ENCODE data around the gene ATP10D. TPM values are rescaled to one million over a fixed set of nuclear protein-coding genes. Genes with fewer than 3 reads are reported as not detected.

ATP10D gene
- total RNA-seq, 2 experiments from 2014 or later: 4.1 to 4.7 TPM

GRCh38 chr4:47493238-47494123, 8.4 kb downstream of the ATP10D start:
- H3K4me3 Mint-ChIP-seq: no peak overlapping the region
- ATAC-seq: no peak
- no peaks in the 10 kb centered on the region for H3K27me3 Mint-ChIP-seq
- CTCF ChIA-PET: interaction anchor here (0.9 to 1.5 kb wide), 5 partner anchors 10 to 70 kb away, joined by 3 to 6 read pairs (median 4); partner anchors contain the start of gene COMMD8
- intact Hi-C loops (cut with micrococcal nuclease): loop anchor here (5.0 kb wide), 1 partner anchor 69 kb away; no protein-coding TSS in a partner anchor
- no peak for DNase-seq
- TF ChIP-seq CTCF (IDR thresholded peaks at IDR 0.05): no peak
- no peaks in the 10 kb centered on the region for H3K9me3 Mint-ChIP-seq
- H3K27ac Mint-ChIP-seq: no peak overlapping the region
- H3K36me3 Mint-ChIP-seq (ENCODE audit: low read depth): no peaks in the 10 kb centered on the region
- POLR2A ChIA-PET: no interaction called here
- peaks cover 14% of the 10 kb centered on the region for H3K4me1 Mint-ChIP-seq (ENCODE audit: low read depth)

GRCh38 chr4:47494124-47494430, 9.0 kb downstream of the ATP10D start:
- Mint-ChIP-seq H3K36me3 (ENCODE audit: low read depth) (no peaks in the 10 kb centered on the region), H3K4me1 (ENCODE audit: low read depth) (peaks cover 13% of the 10 kb centered on the region), H3K4me3 (no peak overlapping the region), H3K9me3 (no peaks in the 10 kb centered on the region), H3K27me3 (no peaks in the 10 kb centered on the region), H3K27ac (no peak overlapping the region)
- POLR2A ChIA-PET: no interaction called here
- DNase-seq (no peak), ATAC-seq (no peak)
- CTCF ChIA-PET: interaction anchor here (1.0 to 1.3 kb wide), 3 partner anchors 10 to 70 kb away, joined by 3 to 4 read pairs (median 3); partner anchors contain the start of gene COMMD8
- no peak for TF ChIP-seq CTCF (IDR thresholded peaks at IDR 0.05)
- intact Hi-C loops (cut with micrococcal nuclease): loop anchor here (5.0 kb wide), 1 partner anchor 68 kb away; no protein-coding TSS in a partner anchor

DNA sequence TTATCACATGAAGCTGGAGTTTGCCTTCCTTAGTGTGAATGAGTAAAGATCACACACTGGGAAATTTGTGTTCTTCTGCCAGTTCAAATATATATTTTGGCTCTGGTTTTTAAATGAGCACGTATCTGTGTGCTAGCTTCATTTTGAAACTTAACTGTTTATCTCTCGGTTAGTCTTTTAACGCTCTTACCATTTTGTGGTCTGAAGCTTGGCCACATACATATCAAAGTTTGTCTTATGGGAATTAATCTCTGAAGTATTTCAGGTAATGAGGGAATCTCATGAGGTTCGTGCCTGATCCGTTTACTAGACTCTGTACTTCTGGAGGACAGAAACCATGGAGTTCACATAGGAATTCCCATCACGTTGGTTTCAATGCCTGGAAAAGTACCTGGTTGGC, 13.8 kb downstream of the ATP10D start:
- H3K4me1 Mint-ChIP-seq (ENCODE audit: low read depth): peaks cover 2% of the 10 kb centered on the region
- H3K27ac Mint-ChIP-seq: no peak overlapping the region
- TF ChIP-seq CTCF (IDR thresholded peaks at IDR 0.05): no peak
- H3K9me3 Mint-ChIP-seq: no peaks in the 10 kb centered on the region
- CTCF ChIA-PET: interaction anchor here (1.1 kb wide), 1 partner anchor 14 kb away, joined by 3 read pairs; the partner anchor contains the start of gene ATP10D
- no peaks in the 10 kb centered on the region for H3K36me3 Mint-ChIP-seq (ENCODE audit: low read depth)
- no peak overlapping the region for H3K4me3 Mint-ChIP-seq
- DNase-seq (no peak), ATAC-seq (no peak)
- POLR2A ChIA-PET: no interaction called here
- intact Hi-C loops (cut with micrococcal nuclease): no loop called here
- H3K27me3 Mint-ChIP-seq: no peaks in the 10 kb centered on the region

DNA sequence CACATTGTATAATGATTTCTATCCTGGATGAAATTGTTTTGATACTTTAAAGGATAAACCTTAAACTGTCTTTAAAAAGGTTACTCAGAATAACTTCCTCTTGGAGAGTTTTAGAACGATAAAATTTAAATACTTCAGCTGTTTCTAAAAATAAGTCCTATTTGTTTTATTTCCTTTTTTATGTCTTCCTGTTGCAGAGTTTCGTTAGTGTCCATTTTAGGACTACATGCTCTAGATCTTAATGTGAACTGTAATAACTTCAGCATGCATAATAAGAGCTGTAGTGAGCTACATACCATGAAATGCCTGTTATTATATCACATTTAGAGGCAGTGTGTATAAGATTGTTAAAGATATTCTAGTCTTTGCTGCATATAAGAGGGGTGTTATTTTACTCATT, 14.6 kb downstream of the ATP10D start:
- POLR2A ChIA-PET: no interaction called here
- Mint-ChIP-seq H3K4me3 (no peak overlapping the region), H3K27ac (no peak overlapping the region), H3K36me3 (ENCODE audit: low read depth) (no peaks in the 10 kb centered on the region), H3K9me3 (no peaks in the 10 kb centered on the region), H3K4me1 (ENCODE audit: low read depth) (peaks cover 2% of the 10 kb centered on the region), H3K27me3 (no peaks in the 10 kb centered on the region)
- intact Hi-C loops (cut with micrococcal nuclease): no loop called here
- DNase-seq (no peak), ATAC-seq (no peak)
- CTCF ChIA-PET: no interaction called here
- TF ChIP-seq CTCF (IDR thresholded peaks at IDR 0.05): no peak

DNA sequence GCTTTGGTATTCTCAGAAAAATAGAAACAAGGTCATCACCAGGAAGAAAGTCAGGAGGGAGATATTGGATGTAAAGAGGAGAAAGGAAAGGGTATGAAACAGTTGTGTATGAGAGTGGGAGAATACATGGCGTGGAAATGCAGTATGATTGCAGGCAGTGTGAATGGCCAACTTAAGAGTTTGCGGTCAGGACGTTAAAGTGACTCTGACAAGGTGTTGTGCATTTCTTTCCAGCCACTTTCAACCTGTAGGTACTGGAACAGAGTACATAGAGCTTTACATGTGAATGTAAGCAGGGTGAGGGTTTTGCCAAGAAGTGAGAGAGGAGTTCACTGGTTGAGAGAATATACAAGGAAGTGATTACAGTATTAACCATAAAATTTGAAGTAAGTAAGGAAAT, 15.7 kb downstream of the ATP10D start:
- H3K27me3 Mint-ChIP-seq: no peaks in the 10 kb centered on the region
- ATAC-seq (no peak), DNase-seq (no peak)
- intact Hi-C loops (cut with micrococcal nuclease): no loop called here
- H3K27ac Mint-ChIP-seq: no peak overlapping the region
- ChIA-PET CTCF (no interaction called here), POLR2A (no interaction called here)
- TF ChIP-seq CTCF (IDR thresholded peaks at IDR 0.05): no peak
- peaks cover 2% of the 10 kb centered on the region for H3K4me1 Mint-ChIP-seq (ENCODE audit: low read depth)
- H3K9me3 Mint-ChIP-seq: no peaks in the 10 kb centered on the region
- no peaks in the 10 kb centered on the region for H3K36me3 Mint-ChIP-seq (ENCODE audit: low read depth)
- H3K4me3 Mint-ChIP-seq: no peak overlapping the region

Data from activated CD8-positive, alpha-beta T cell treated with anti-CD3 and anti-CD28 coated beads for 36 hours (primary cell).